A673 (cell line): Measurements from ENCODE around the gene SYTL3.

ENCODE experiments used
- EZH2 ChIP-seq: fragments of 200-600 bp; sonication (generic); IDR thresholded peaks from 2 replicates; pipeline ENCODE4 v1.6.1; 2017; ENCODE audit warnings: borderline replicate concordance, low read depth, mild to moderate bottlenecking, mixed read lengths, antibody characterized with exemption, low read length; ENCODE audit not compliant: poor library complexity, severe bottlenecking
- TF ChIP-seq, protein P1 (sequence below): fragments of 300-800, 200-600 bp; sonication (generic); conservative IDR thresholded peaks from 2 replicates; pipeline ENCODE4 v1.5.1; 2017; ENCODE audit warnings: low read depth, mild to moderate bottlenecking, antibody characterized with exemption, low read length, moderate library complexity, mixed read lengths

DNA sequence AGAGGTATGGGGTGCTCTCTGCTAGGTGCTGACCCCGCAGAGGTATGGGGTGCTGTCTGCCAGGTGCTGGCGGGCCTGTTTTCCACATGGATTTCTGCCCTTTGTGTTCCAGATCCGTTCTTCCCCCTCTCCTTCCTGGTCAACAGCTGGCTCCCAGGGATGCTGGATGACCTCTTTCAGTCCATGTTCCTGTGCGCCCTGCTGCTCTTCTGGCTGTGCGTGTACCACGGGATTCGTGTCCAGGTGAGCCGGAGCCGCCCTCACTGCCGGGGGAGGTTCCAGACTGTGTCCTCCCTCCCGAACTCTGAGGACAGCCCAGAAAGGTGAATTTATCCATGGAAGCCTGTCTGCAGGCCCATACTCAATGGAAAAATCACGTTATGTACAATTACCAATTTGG, 41.6 kb upstream of the SYTL3 start:
- TF ChIP-seq, protein P1, sequence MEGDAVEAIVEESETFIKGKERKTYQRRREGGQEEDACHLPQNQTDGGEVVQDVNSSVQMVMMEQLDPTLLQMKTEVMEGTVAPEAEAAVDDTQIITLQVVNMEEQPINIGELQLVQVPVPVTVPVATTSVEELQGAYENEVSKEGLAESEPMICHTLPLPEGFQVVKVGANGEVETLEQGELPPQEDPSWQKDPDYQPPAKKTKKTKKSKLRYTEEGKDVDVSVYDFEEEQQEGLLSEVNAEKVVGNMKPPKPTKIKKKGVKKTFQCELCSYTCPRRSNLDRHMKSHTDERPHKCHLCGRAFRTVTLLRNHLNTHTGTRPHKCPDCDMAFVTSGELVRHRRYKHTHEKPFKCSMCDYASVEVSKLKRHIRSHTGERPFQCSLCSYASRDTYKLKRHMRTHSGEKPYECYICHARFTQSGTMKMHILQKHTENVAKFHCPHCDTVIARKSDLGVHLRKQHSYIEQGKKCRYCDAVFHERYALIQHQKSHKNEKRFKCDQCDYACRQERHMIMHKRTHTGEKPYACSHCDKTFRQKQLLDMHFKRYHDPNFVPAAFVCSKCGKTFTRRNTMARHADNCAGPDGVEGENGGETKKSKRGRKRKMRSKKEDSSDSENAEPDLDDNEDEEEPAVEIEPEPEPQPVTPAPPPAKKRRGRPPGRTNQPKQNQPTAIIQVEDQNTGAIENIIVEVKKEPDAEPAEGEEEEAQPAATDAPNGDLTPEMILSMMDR = no peak
- no peak for TF ChIP-seq EZH2
